ENCODE results near the gene SLC2A6. TPM values are rescaled to one million over a fixed set of nuclear protein-coding genes. Genes with fewer than 3 reads are reported as not detected.

Gene SLC2A6
- total RNA-seq, 1 donor from 2014 or later, result 2.4 TPM

DNA sequence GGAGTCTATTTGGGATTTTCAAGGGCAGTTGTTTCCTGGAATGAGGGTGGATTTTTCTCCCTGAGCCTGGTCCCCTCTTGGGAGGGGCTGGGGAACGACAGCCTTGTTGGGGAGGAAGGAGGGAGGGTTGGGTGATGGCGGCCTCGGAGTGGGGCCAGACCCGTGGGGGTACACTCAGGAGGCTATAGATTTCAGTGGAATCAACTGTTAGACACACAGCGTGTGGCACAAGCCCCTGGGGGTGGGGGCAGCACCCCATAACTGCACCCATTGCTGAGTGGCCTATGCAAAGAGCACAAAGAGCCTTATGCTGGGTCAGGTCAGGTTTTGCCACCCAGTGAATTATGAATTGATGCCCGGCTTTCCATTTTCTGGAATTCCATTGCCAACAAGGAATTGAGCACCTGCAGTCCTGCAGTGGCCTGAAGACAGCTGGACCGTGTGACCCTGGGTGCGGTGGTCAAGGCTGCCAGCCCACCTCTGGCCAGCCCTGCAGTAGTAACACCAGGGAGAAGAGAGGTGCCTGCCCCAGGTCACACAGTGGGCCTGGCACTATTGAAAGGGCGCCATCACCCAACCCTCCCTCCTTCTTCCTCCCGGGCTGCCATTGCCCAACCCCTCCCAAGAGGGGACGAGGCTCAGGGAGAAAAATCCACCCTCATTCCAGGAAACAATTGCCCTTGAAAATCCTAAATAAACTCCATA, 37.5 kb upstream of the SLC2A6 start:
- DNase-seq, result peak; percentile 20
- ATAC-seq, result no peak
- intact Hi-C loops (cut with micrococcal nuclease), result no loop called here

DNA sequence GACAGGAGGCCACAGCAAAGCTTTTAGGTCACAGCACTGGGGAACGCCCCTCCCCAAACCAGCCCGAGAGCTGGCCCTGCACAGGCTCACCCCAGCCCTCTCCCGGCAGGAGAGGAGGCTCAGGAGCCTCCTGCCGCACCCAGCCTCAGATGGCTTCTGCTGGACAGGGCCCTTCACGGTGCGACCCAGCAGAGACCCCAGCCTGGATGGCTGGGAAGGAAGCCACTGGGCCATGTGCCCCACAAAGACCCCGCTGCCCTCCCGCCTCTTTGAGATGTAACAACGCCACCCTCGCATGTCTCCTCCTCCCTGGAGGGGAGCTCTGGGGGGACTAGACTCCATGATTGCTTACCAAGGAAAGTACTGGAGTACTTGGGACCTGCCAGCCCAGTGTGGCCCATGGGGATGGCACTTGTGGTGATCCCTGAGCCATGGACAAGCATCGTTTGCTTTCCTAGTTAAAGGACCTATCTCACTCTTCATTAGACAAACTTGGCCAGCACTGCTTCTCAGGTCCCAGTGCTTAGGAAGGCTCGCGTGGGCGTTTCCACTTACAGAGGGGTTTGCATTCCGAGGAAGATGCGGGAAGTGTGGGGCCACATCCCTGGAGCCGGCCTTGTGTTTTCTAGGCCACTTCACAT, 36.8 kb upstream of the SLC2A6 start:
- intact Hi-C loops (cut with micrococcal nuclease), result no loop called here
- ATAC-seq (no peak), DNase-seq (peak; percentile 18)

DNA sequence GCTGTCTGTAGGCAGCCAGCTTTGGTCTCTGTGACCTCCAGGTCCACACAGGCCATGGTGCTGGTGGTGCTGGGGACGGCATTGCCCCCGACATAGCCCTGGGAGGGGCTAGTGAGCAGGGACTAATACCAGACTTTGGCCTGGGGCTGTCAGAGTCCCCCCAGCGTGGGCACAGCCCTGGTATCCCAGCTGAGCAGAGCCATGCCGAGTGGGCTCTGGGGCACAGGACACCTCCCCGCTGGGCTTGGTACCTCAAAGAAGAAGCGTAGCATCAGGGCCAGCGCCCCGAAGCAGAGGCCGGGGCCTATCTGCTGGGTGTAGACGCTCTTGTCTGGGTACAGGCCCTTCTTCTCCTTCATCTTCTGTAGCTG, 36.3 kb upstream of the SLC2A6 start:
- ATAC-seq, result no peak
- intact Hi-C loops (cut with micrococcal nuclease), result no loop called here
- DNase-seq, result peak; percentile 24

DNA sequence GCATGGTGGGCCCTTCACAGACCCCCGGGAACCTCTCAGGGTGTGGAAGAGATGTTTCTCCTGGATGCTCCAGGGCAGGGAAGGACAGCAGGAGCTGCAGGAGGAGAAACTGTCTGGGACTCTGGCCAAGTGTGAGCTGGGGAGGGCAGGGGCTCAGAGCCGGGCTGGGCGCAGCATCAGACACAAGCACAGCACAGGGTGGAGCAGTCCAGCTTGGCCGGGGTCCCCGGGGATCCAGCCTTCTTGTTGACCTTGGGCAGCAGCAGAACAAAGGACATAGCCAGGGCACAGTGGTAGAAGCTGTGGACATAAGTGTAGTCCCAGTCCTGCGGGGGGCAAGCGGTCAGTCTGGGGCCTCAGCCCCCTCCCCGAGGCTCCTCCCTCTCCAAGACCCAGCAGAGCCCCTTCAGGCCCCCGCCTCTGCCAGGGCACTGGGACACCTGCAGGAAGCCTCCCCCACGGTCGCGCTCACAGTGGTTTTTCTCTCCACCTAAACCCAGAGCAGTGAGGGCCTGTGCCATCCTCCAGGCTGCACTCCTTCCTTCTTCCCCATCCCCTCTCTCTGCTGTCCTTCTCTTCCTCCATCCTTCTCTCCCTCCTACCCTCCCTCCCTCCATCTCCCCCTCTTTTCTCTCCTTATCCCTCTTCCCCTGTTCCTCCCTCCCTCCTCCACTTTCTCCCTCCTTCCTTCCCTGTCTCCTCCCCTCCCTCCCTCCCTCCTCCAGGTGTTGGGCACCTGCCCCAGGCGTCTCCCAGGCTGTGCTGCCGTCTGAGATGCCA, 35.8 kb upstream of the SLC2A6 start:
- DNase-seq (peak; percentile 87), ATAC-seq (peak; percentile 84)
- intact Hi-C loops (cut with micrococcal nuclease), result no loop called here

DNA sequence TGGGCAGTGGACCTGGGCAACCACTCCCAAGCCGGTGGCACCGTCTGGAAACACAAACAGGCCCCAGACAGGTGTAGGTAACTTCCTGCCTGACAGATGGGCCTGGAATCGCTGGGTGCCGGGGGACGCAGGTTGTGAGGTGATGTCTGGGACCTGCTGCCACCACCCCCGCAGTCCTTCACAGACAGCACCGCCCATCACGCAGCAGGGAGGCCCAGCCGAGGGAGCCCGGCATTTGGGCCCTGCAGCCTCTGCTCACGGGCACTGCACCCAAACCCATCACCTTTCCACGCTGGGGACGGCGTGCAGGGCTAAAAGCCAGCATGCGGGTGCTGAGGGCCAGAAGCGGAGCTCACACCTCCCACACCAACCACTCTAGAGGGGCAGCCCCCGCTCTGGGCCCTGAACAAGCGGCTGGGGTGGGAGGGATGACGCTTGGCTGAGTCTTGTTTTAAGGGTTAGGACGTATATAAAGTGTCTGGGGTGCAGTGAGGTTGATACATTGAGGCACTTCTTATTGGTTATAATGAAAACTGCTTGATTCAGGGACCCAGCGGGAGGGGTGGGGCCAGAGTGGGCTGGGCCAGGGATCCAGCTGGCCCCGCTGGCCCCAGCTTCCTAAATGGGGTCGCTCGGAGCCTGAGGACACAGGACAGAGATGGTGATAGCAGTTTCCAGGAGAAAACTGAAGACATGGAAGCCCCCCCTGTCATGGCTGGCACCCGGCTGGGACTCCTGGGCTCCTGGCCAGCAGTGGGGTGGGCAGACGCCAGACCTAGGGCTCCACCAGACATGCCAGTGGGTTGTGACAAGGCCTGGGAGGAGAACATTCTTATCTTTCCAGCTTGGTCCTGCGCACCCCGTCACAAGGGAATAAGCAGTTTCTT, 34.6 kb upstream of the SLC2A6 start:
- intact Hi-C loops (cut with micrococcal nuclease), result no loop called here
- ATAC-seq (peak; percentile 61), DNase-seq (peak; percentile 55)

DNA sequence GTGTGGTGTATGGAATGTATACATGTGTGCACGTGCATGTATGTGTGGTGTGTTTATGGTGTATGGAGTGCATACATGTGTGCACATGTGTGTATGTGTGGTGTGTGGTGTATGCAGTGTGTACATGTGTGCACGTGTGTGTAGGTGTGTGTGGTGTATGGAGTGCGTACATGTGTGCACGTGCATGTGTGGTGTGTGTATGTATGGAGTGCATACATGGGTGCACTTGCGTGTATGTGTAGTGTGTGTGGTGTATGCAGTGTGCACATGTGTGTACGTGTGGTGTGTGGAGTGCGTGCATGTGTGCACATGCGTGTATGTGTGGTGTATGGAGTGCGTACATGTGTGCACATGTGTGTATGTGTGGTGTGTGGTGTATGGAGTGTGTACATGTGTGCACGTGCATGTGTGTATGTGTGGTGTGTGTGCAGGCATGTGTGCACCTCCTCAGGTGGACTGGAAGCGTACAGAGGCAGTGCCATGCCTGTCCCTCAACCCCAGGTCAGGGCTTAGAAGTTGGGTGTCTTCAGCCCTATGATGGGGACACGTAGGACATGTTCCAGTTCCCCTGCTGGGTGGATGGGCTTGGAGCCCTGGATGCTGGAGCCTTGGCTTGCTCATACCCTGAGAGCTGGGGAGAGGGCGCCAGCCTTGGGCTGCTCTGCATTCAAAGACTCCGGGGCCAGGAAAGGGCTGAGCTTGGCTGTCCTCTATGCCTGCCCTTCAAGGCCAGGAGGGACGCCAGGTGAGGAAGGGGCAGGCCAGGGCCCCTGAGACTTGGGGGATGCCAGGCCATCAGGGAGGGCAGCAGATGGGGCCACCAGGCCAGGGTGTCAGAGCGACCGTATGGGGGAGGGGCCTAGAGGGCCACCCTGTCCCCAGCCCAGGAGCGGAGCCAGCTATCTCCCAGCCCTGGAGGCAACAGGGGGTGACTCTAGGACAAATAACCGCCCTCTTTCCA, 33.6 kb upstream of the SLC2A6 start:
- DNase-seq (peak; percentile 22), ATAC-seq (no peak)
- intact Hi-C loops (cut with micrococcal nuclease), result no loop called here

DNA sequence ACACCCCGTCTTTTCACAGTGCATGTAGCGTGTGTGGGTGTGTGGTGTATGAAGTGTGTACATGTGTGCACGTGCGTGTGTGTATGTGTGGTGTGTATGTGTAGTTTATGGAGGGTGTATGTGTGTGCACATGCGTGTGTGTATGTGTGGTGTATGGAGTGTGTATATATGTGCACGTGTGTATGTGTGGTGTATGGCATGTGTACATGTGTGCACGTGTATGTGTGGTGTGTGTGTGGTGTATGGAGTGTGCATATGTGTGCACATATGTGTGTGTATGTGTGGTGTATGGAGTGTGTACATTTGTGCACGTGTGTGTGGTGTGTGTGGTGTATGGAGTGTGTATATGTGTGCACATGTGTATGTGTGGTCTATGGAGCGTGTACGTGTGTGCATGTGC, 32.7 kb upstream of the SLC2A6 start:
- DNase-seq (no peak), ATAC-seq (no peak)
- intact Hi-C loops (cut with micrococcal nuclease), result no loop called here

DNA sequence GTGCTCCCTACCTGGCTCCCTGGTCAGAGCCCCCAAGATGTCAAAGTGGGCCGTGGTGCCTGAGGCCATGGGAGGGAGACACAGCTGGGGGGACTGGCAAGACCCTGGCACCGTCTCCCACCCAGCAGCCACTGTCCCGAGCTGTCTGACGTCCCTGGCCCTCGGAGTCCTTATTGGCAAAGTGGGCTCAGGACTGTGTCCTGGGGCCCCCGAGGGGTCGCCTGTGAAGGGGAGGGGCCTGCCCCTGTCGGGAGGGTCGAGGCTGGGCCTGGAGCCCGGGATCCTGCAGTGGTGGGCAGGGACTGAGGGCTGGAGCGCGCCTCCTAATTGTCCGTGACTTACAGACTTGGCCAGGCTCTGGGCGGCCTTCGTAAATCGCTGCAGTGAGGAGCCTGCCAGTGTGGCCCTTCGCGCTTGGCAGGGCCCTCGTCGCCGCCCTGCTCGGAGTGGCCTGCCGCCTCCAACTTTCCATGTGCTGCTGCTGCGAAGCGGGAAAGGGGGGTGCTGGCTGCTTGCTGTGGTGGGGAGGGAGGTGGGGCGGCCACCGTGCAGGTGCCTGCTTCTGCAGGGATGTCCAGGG, 32.1 kb upstream of the SLC2A6 start:
- intact Hi-C loops (cut with micrococcal nuclease), result no loop called here
- peak; percentile 22 for DNase-seq
- no peak for ATAC-seq

DNA sequence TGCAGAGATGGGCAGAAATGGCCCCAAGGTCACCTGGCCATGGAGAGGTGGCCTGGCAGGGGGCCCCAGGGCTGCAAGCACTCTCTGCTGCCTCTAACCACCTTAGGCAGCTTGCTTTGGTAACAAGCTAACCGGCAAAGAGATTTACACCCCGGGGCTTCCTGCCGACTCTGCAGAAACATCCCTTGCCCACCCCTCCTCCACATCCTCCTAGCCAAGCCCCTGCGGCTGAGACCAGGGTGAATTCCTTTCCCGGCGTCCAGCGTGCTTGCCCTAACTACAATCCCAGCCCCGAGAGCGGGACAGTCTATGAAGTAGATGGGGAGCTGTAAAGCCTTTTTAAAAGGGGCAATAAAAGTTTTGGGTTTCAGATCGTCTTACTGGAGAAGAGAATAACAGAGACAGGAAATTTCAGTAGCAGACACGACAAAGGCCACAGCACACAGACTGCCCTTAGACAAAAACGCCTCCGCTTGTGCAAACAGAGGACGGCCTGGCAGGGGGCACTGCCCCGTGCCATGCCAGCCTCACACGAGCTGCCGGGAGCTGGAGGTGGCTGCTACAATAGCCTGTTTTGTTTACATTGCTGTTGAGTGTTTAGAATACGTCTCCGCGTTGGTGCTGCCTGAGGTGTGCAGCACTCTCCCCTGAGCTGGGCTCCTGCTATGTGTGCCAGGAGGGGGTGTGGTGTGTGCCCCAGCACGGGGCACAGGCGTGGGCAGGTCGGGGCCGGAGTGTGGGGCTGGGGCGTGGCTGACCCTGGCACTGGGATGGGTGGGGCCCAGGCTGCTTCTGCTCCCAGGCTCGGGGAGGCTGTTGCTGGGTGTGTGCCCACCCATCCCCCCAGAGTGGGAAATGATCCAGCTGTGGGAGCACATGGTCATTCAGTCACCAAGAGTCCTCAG, 30.5 kb upstream of the SLC2A6 start:
- DNase-seq, result peak; percentile 27
- no peak for ATAC-seq
- intact Hi-C loops (cut with micrococcal nuclease), result no loop called here

DNA sequence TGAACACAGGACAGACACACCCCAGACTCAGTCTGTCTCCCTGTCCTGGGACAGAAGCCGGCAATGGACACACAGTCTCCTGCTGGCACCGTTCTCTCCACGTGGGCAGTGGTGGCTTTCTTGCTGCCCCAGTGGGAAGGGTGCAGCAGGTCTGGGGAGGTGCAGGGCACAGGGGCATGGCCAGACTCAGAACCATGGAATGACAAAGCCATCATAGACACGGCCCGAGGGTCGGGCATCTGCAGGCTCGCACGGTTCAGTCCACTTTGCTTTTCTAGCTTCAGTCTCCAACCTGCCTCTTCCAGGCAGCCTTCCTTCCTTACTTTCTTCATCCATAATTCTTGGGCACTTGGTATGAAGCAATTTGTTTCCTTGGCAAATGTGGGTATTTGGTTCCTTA, 29.1 kb upstream of the SLC2A6 start:
- DNase-seq (peak; percentile 14), ATAC-seq (no peak)
- intact Hi-C loops (cut with micrococcal nuclease), result no loop called here

DNA sequence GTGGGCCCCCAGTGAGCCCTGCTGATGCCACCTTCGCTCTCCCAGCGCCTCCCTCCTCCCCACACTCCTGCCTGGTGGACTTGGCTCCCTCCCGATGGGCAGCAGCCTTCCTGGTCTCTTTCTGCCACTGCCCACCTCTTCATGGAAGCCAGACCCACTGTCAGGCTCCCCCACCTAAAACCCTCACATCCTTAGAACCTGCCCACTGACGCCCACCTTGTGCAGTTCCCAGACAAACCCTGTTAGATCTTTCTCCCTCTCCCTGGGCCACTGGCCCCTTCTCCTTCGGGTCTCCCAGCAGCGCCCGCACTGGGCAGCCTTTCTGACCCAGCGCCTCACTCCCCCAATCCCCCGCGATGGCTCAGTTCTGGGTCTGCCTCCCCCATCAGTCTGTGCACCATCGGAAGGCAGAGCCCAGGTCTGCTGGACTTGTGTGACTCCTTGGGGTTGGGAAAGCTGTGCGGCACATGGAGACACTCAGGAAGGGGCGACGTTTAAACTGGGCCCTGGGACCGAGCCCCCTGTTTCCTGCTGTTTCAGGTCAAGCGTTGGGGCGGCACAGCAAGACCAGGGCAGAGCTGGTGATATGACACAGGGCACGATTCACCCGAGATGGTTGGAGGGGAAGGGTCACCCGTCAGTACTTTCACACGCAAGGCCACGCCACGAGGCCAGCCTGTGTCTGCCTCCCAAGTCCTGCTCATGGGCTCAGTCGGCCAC, 28.5 kb upstream of the SLC2A6 start:
- DNase-seq, result peak; percentile 28
- no peak for ATAC-seq
- intact Hi-C loops (cut with micrococcal nuclease), result no loop called here

DNA sequence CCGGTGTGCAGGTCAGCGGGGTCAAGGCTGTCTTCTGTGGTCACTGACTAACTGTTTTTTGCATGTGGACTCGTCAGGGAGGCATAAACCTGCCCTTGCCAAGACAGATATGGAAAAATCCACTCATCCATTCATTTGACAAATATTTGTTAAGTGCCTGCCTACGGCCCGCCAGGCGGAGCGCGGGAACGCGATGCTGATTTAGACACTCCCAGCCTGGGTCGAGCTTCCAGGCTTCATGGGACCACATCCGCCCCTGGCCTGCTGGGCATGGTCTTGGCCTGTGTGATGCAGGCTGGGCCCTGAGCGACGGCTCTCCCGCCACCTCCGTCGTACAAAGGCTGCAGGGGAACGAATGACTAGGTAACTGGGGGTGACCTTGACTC, 27.7 kb upstream of the SLC2A6 start:
- intact Hi-C loops (cut with micrococcal nuclease), result no loop called here
- DNase-seq (peak; percentile 79), ATAC-seq (peak; percentile 64)

DNA sequence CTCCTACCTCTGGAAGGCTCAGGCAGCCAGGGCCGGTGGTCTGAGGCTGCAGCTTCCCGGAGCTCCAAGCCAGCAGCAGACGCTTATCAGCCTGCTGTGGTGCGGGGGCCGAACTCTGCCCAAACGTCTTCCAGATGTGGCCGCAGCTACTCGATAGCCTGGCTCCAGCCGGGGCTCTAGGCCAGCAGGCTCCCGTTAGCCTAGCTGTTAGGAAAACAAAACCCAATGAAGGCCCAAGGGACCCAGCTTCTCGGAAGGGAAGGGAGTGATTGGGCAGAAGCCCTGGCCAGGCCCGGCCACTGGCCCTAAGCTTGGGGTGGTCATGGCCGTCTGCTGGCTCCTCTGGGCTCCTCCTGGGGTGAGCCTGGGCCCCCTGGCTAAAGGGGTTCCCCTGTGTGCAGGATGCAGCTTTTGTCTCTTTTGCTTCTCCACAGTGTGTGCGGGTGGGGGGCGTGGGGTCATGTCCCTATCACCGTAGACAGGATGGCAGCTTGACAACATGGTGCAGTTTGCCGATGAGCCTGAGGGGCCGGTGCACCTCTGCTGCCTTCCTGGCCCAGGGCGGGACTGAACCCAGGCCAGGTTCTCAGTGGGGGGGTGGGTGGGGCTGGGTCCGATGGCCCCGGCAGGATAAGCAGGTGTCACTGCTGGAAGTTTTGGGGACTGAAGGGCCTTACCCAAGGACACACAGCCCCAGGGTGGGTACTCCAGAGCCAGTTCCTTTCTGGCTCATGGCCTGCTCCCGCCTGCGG, 27.2 kb upstream of the SLC2A6 start:
- intact Hi-C loops (cut with micrococcal nuclease), result no loop called here
- DNase-seq (peak; percentile 89), ATAC-seq (peak; percentile 84)

DNA sequence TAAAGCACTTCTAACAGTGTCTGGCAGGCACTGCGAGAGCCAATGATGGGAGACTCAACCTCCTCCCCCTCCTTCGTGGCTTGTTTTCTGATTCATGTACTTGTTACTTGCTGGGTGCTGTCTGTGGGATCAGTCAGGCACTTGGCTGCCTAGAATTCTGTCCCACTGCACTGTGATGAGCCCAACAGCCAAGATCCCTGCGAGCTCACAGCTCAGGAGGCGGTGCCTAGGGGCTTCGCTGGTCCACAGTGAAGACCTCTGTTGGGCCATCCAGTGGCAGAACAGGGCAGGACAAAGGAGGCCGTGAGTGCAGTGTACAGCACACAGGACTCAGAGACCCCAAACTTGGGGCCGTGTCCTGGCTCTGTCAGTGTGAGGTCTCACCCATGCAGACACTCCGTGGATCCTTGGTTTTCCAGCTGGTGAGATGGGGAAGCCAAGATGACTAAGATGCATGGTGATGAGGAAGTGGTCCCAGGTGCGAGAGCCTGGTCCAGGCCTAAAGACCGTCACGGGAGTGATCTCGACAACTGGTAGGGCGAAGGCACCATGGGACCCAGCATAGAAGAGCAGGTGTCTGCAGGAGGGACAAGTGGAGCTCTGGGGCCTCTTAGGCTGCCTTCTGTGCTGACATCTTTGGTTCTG, 26.4 kb upstream of the SLC2A6 start:
- DNase-seq (peak; percentile 42), ATAC-seq (peak; percentile 35)
- intact Hi-C loops (cut with micrococcal nuclease), result no loop called here

DNA sequence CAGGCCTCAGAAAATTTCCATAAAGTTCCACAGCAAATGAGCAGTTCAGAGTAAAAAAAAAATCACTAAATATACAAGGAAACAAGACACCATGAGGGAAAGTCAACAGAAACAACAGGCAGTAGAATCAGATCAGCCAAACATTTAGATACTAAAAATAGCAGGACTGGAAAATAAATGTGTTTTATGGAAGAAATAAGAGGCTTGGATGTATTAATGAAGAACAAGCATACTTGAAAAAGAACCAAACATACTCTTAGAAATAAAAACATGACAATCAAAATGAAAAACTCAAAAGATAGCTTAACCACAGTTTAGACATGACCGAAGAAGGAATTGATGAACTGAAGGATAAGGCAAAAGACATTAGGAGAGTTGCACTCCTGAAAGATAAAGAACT, 23.2 kb upstream of the SLC2A6 start:
- DNase-seq (no peak), ATAC-seq (no peak)
- intact Hi-C loops (cut with micrococcal nuclease), result no loop called here

Measured in left ventricle myocardium superior (tissue), 1 donor.